Sigmoid colon (tissue), 7 donors: ENCODE measurements around the gene ENKUR. TPM values are rescaled to one million over a fixed set of nuclear protein-coding genes. Genes with fewer than 3 reads are reported as not detected.
A peak's percentile ranks its signal among the peaks of the same experiment; 100 is the strongest.

Experiments used
- DNase-seq: peaks from one replicate; pipeline ENCODE4 v3.0.0-alpha.2; 2019
- H3K27ac ChIP-seq, 4 donors: fragments of 200-600 bp; sonication (generic); one replicate each; pipeline ENCODE4 v1.5.1; 2016 to 2019; ENCODE audit warnings: mild to moderate bottlenecking in 1 of 4
- H3K27me3 ChIP-seq, 3 donors: fragments of 200-600 bp; sonication (generic); one replicate each; pipeline ENCODE4 v1.5.1; 2019; ENCODE audit warnings: mild to moderate bottlenecking in 1 of 3
- H3K36me3 ChIP-seq, 4 donors: fragments of 200-600 bp; sonication (generic); one replicate each; pipeline ENCODE4 v1.5.1; 2016 to 2019
- H3K4me1 ChIP-seq, 4 donors: fragments of 200-600 bp; sonication (generic); one replicate each; pipeline ENCODE4 v1.5.1; 2017 to 2019
- H3K4me3 ChIP-seq, 4 donors: fragments of 200-600 bp; sonication (generic); one replicate each; pipeline ENCODE4 v1.5.1; 2017 to 2019; ENCODE audit warnings: mild to moderate bottlenecking in 2 of 4, moderate library complexity in 1 of 4
- H3K9me3 ChIP-seq, 4 donors: fragments of 200-600 bp in 3 of 4; sonication (generic) in 3 of 4; one replicate each; pipeline versions ENCODE4 v1.5.1 to v1.6.1; 2013 to 2019
- EP300 ChIP-seq, 4 donors: sonication (generic); formaldehyde crosslinking; IDR thresholded peaks; one replicate each; pipeline ENCODE4 v1.6.1; 2017; ENCODE audit warnings: antibody characterized with exemption in 4 of 4
- POLR2A ChIP-seq, 2 donors: fragments of 450-650 bp; IDR thresholded peaks; one replicate each; pipeline ENCODE4 v1.6.1; 2016; ENCODE audit warnings: antibody characterized with exemption in 2 of 2, mild to moderate bottlenecking in 2 of 2, moderate library complexity in 2 of 2
- POLR2AphosphoS5 ChIP-seq, 4 donors: sonication (generic); formaldehyde crosslinking; IDR thresholded peaks; one replicate each; pipeline ENCODE4 v1.6.1; 2017; ENCODE audit warnings: antibody characterized with exemption in 4 of 4
- WGBS, 2 donors: extraction: QIAGEN DNeasy Blood & Tissue Kit; methylation state at CpG; one replicate each; pipeline ENCODE4 v1.1.7; 2013; 5-methylcytosine and 5-hydroxymethylcytosine counted together
- intact Hi-C: fragments of 100-400 bp; cut with DNase I; formaldehyde crosslinking; loops from one replicate; pipeline ENCODE4 v1.15.1; 2023
- polyA plus RNA-seq, 3 donors: library from polyadenylated mRNA; stranded (reverse); fragments of 200-250 nt; gene quantifications; one replicate each; pipeline ENCODE4 v1.2.3, GENCODE V29; 2013
- total RNA-seq, 4 donors: library from RNA; depleted of rRNA; stranded (reverse); fragments of >200 nt; gene quantifications; one replicate each; pipeline ENCODE4 v1.1.0, GENCODE V29; 2016
- TF ChIP-seq, protein P1 (sequence below), 4 experiments: fragments of 450-650 bp in 3 of 4; fragments of 200-600 bp in 1 of 4; IDR thresholded peaks; one replicate each; pipeline ENCODE4 v1.5.1; 2016 to 2019; ENCODE audit warnings: antibody characterized with exemption in 4 of 4, mild to moderate bottlenecking in 3 of 4, moderate library complexity in 2 of 4
- donor health status: healthy with polysubstance abuse.
- donor health status: Bipolar disorder and iron deficiency.
- donor health status: healthy.

Gene ENKUR
- total and polyA plus RNA-seq, 7 donors = under 0.01 to 0.60 TPM; not detected in 5

GRCh38 chr10:24966962-24967481, 48.9 kb downstream of the ENKUR start:
- no peak for TF ChIP-seq POLR2AphosphoS5 (IDR thresholded peaks at IDR 0.05)
- TF ChIP-seq, protein P1, sequence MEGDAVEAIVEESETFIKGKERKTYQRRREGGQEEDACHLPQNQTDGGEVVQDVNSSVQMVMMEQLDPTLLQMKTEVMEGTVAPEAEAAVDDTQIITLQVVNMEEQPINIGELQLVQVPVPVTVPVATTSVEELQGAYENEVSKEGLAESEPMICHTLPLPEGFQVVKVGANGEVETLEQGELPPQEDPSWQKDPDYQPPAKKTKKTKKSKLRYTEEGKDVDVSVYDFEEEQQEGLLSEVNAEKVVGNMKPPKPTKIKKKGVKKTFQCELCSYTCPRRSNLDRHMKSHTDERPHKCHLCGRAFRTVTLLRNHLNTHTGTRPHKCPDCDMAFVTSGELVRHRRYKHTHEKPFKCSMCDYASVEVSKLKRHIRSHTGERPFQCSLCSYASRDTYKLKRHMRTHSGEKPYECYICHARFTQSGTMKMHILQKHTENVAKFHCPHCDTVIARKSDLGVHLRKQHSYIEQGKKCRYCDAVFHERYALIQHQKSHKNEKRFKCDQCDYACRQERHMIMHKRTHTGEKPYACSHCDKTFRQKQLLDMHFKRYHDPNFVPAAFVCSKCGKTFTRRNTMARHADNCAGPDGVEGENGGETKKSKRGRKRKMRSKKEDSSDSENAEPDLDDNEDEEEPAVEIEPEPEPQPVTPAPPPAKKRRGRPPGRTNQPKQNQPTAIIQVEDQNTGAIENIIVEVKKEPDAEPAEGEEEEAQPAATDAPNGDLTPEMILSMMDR (IDR thresholded peaks at IDR 0.05) = no peak
- TF ChIP-seq POLR2A (IDR thresholded peaks at IDR 0.05) = no peak
- no peak for TF ChIP-seq EP300 (IDR thresholded peaks at IDR 0.05)
- Histone ChIP-seq H3K4me1 (peaks cover 0 to 9% (median 0%) of the 10 kb centered on the region in 4 donors), H3K4me3 (no peak overlapping the region), H3K27ac (no peak overlapping the region), H3K36me3 (no peaks in the 10 kb centered on the region), H3K9me3 (no peaks in the 10 kb centered on the region), H3K27me3 (no peaks in the 10 kb centered on the region)
- 90 to 92% methylated on average over 5 of the region's 5 CpGs for WGBS, 2 donors
- intact Hi-C loops = no loop called here
- no peak for DNase-seq

DNA sequence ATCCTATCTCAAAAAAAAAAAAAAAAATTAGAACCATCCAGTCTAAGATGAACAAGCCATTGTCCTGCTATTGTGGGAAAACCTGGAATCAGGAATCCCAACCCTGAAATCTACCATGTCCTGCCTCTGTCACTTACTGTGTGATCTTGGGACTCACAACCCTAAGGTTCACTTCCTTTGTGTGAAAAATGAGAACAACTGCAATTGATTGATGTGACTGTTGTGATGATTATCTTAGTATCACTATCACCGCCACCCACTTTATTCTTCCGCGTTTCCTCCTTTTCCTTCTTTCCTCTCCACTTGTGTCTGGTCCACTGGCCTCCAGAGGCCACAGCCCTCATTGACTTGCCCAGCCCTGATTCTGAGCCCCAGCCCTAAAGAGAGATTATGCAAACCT, 50.9 kb downstream of the ENKUR start:
- 94 to 95% methylated on average over 3 of the region's 3 CpGs for WGBS, 2 donors
- TF ChIP-seq POLR2A (IDR thresholded peaks at IDR 0.05) (no peak), POLR2AphosphoS5 (IDR thresholded peaks at IDR 0.05) (no peak), EP300 (IDR thresholded peaks at IDR 0.05) (no peak)
- TF ChIP-seq, protein P1 (IDR thresholded peaks at IDR 0.05) = no peak
- no peak for DNase-seq
- Histone ChIP-seq H3K4me1 (peaks cover 0 to 8% (median 0%) of the 10 kb centered on the region in 4 donors), H3K9me3 (no peaks in the 10 kb centered on the region), H3K4me3 (no peak overlapping the region), H3K27me3 (no peaks in the 10 kb centered on the region), H3K27ac (no peak overlapping the region), H3K36me3 (no peaks in the 10 kb centered on the region)
- intact Hi-C loops = no loop called here

DNA sequence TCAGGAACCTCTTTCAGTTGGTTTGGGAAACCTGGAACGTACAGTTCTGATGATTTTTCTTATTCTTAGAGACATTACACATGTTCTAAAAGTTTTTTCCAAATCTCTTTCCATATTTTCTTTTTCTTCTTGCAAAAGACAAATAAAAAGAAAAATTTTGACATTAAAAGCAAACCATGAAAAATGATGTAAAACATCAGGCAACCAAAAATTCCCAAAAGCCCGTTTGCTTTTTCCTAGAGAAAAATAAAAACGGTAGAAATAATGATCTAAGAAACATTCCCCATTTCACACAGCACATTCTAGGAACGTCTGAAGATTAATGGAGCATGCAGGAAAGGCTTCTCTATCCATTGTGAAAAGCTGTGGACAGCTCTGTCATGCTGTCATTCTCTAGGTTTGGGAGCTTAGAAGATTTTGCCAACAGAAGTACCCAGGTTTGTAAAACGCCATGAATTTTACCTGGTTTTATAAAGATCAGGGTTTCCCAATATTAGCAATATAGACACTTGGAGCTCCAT, 52.4 kb downstream of the ENKUR start:
- Histone ChIP-seq H3K27me3 (no peaks in the 10 kb centered on the region), H3K9me3 (no peaks in the 10 kb centered on the region), H3K36me3 (no peaks in the 10 kb centered on the region), H3K4me3 (no peak overlapping the region), H3K4me1 (peaks cover 0 to 15% (median 7%) of the 10 kb centered on the region in 4 donors), H3K27ac (peak overlapping the region in 1 of 4 donors; percentile 18)
- no peak for DNase-seq
- WGBS, 2 donors = 55 to 78% methylated on average over 5 of the region's 5 CpGs
- intact Hi-C loops = no loop called here
- peak in 1 of 4 donors; percentile 26 for TF ChIP-seq POLR2AphosphoS5 (IDR thresholded peaks at IDR 0.05)
- TF ChIP-seq POLR2A (IDR thresholded peaks at IDR 0.05) = no peak
- no peak for TF ChIP-seq EP300 (IDR thresholded peaks at IDR 0.05)
- TF ChIP-seq, protein P1 (IDR thresholded peaks at IDR 0.05) = no peak

GRCh38 chr10:24962995-24963394, 53.0 kb downstream of the ENKUR start:
- H3K36me3 ChIP-seq = no peaks in the 10 kb centered on the region
- H3K4me1 ChIP-seq = peaks cover 0 to 20% (median 11%) of the 10 kb centered on the region in 4 donors
- H3K4me3 ChIP-seq = no peak overlapping the region
- 19 to 49% methylated on average over 3 of the region's 3 CpGs for WGBS, 2 donors
- TF ChIP-seq, protein P1 (IDR thresholded peaks at IDR 0.05) = no peak
- no peak for TF ChIP-seq POLR2A (IDR thresholded peaks at IDR 0.05)
- no peak for TF ChIP-seq POLR2AphosphoS5 (IDR thresholded peaks at IDR 0.05)
- TF ChIP-seq EP300 (IDR thresholded peaks at IDR 0.05) = no peak
- intact Hi-C loops = no loop called here
- no peak overlapping the region for H3K27ac ChIP-seq
- H3K27me3 ChIP-seq = no peaks in the 10 kb centered on the region
- H3K9me3 ChIP-seq = no peaks in the 10 kb centered on the region
- DNase-seq = no peak

DNA sequence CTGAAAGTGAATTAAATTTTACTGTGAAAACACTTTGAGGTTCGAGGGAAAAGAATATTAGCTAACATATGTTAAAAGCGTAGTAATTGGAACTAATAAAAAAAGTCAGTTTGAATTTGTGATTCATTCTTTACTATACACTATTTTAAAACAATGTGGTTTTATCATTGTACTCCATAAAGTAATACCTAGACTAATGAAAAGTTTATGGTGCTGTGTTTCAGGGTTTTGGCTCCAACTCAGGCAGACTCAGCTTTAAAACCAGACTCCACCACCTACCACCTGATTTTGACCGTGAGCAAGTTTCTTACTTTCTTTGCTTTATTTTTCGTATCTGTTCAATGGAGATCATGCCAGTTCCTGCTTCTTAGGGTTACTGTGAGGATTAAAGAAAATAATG, 54.4 kb downstream of the ENKUR start:
- intact Hi-C loops = no loop called here
- no peaks in the 10 kb centered on the region for H3K9me3 ChIP-seq
- no peak for DNase-seq
- H3K27ac ChIP-seq = no peak overlapping the region
- TF ChIP-seq POLR2AphosphoS5 (IDR thresholded peaks at IDR 0.05) (no peak), POLR2A (IDR thresholded peaks at IDR 0.05) (no peak), EP300 (IDR thresholded peaks at IDR 0.05) (no peak)
- TF ChIP-seq, protein P1 (IDR thresholded peaks at IDR 0.05) = no peak
- no peaks in the 10 kb centered on the region for H3K36me3 ChIP-seq
- H3K4me3 ChIP-seq = no peak overlapping the region
- H3K27me3 ChIP-seq = no peaks in the 10 kb centered on the region
- 21 to 66% methylated on average over 4 of the region's 4 CpGs for WGBS, 2 donors
- H3K4me1 ChIP-seq = peaks cover 0 to 29% (median 19%) of the 10 kb centered on the region in 4 donors
